Measurements from ENCODE around the gene CCL3. TPM values are rescaled to one million over a fixed set of nuclear protein-coding genes. Genes with fewer than 3 reads are reported as not detected.

CCL3 gene
- total RNA-seq (2022; extraction: Qiagen RNA extraction; ENCODE audit: low read depth), result not detected in 5 replicates

GRCh38 chr17:36089888-36090836 lies at the start of gene CCL3:
CCL3 (minus strand) TSS chr17:36090143; CDS start chr17:36090058, 85 bp downstream.

GRCh38 chr17:36103401-36103975 lies 13.5 kb upstream of the CCL3 start, which contains the start of gene CCL4:
CCL4 (plus strand) TSS chr17:36103827; CDS start chr17:36103906, 79 bp downstream.

GRCh38 chr17:36063786-36064541 lies 26.0 kb downstream of the CCL3 start, which contains the start of gene CCL18:
CCL18 (plus strand) TSS chr17:36064272; CDS start chr17:36064343, 71 bp downstream.

Other genes starting within 250 kb of the CCL3 start
- gene HEATR9, start 221.3 kb downstream of the CCL3 start, total RNA-seq (2022; extraction: Qiagen RNA extraction; ENCODE audit: low read depth), result not detected in 5 replicates
- 1.6 to 2.1 TPM (median 1.6 TPM) in 5 replicates for gene CCL5, start 209.8 kb downstream of the CCL3 start, total RNA-seq (2022; extraction: Qiagen RNA extraction; ENCODE audit: low read depth)
- gene RDM1, start 159.4 kb downstream of the CCL3 start, total RNA-seq (2022; extraction: Qiagen RNA extraction; ENCODE audit: low read depth), result 2.1 to 4.0 TPM (median 3.1 TPM) in 5 replicates
- not detected in 5 replicates for gene LYZL6, start 146.4 kb downstream of the CCL3 start, total RNA-seq (2022; extraction: Qiagen RNA extraction; ENCODE audit: low read depth)
- gene CCL16, start 108.6 kb downstream of the CCL3 start, total RNA-seq (2022; extraction: Qiagen RNA extraction; ENCODE audit: low read depth), result not detected in 5 replicates
- not detected in 5 replicates for gene CCL14, start 103.4 kb downstream of the CCL3 start, total RNA-seq (2022; extraction: Qiagen RNA extraction; ENCODE audit: low read depth)
- 0.09 TPM in 1 of 5 replicates, not detected in the others for gene CCL15, start 88.6 kb downstream of the CCL3 start, total RNA-seq (2022; extraction: Qiagen RNA extraction; ENCODE audit: low read depth)
- not detected in 5 replicates for gene CCL23, start 72.2 kb downstream of the CCL3 start, total RNA-seq (2022; extraction: Qiagen RNA extraction; ENCODE audit: low read depth)
- not detected in 5 replicates for gene CCL18, start 25.9 kb downstream of the CCL3 start, total RNA-seq (2022; extraction: Qiagen RNA extraction; ENCODE audit: low read depth)
- not detected in 5 replicates for gene CCL4, start 13.7 kb upstream of the CCL3 start, total RNA-seq (2022; extraction: Qiagen RNA extraction; ENCODE audit: low read depth)
- 2.1 to 3.7 TPM (median 3.4 TPM) in 5 replicates for gene TBC1D3B, start 86.5 kb upstream of the CCL3 start, total RNA-seq (2022; extraction: Qiagen RNA extraction; ENCODE audit: low read depth)
- not detected in 5 replicates for gene CCL3L1, start 106.6 kb upstream of the CCL3 start, total RNA-seq (2022; extraction: Qiagen RNA extraction; ENCODE audit: low read depth)
- gene CCL4L2, start 120.9 kb upstream of the CCL3 start, total RNA-seq (2022; extraction: Qiagen RNA extraction; ENCODE audit: low read depth), result not detected in 5 replicates
- 0.19 to 0.46 TPM (median 0.29 TPM) in 5 replicates for gene TBC1D3I, start 174.4 kb upstream of the CCL3 start, total RNA-seq (2022; extraction: Qiagen RNA extraction; ENCODE audit: low read depth)
- not detected in 5 replicates for gene TBC1D3G, start 233.7 kb upstream of the CCL3 start, total RNA-seq (2022; extraction: Qiagen RNA extraction; ENCODE audit: low read depth)

Data from A549 treated with DMSO at 1 μM for 4 hours (cell line).